ENCODE measurements around the gene ZNRF2.

DNA sequence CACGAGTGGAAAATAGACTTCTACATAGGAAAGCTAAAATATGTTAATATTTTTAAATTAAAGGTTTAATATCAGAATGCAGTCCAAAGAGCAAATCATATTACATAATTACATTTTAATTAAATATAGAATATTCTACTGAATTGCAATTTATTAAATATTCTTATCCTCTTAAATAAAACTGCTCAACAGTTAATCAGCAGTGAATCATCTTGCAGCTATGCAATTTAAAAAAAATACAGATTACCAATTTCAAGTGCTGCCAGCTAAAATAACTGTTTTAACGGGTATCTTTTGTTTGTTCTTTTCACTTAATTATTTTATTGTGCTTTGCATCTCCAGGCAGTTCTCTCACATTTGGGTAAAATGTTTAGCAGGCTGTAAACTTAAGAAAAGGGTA is 82.2 kb downstream of the ZNRF2 start:
- TF ChIP-seq CTCF (conservative IDR thresholded peaks at IDR 0.05 in 1 of 2, IDR thresholded peaks at IDR 0.05 in 1 of 2; ENCODE audit: low read depth in 1 of 2, low read length in 2 of 2) = no peak
- TF ChIP-seq EZH2 (IDR thresholded peaks at IDR 0.05; ENCODE audit: low read length, missing control alignments) = no peak

Data from fibroblast of lung (primary cell).